Measurements from ENCODE around the gene ECD.

ECD gene

DNA sequence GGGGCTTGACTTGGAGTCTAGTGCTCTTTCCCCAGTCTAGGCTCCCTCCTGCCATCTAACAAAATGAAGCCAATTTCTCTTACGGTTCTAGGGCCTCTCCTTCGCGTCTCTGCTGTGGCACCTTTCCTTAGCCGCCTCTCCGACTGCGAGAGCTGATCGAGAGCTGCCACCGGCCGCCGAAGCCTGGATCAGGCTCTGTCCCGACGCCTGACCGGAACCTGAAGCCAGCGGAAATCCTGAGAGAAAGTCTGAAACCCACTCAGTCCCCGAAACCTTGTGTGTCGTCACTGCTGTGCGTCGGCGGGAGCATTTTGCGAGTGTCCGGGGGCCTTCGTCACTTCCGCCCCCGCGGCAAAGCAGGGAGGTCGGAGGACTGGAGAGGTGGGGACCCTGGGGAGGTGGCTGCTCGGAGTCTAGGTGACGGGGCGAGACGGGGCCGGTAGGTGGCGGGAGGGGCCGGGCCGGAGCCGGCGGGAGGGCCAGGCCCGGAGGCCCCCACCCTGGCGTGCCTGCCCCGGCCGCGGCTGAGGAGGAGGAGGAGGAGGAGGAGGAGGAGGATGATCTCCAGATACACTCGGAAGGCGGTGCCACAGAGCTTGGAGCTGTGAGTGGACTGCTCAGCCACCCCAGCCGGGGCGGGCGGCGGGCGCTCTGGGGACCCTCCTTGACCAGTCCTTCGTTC lies at the start of gene ECD, which contains the start of gene FAM149B1:
ECD (minus strand) TSS at position 226 of the 682 bp plus-strand sequence. CDS start 4,071 bp downstream, outside the sequence.
FAM149B1 (plus strand) TSS at position 337 of the 682 bp plus-strand sequence; CDS start at position 558, 221 bp downstream.
- POLR2A ChIA-PET, result interaction anchor here (0.6 to 1.3 kb wide), 4 partner anchors 9 to 77 kb away, joined by 3 read pairs; partner anchors contain the start of gene P4HA1
- TF ChIP-seq, protein P1, sequence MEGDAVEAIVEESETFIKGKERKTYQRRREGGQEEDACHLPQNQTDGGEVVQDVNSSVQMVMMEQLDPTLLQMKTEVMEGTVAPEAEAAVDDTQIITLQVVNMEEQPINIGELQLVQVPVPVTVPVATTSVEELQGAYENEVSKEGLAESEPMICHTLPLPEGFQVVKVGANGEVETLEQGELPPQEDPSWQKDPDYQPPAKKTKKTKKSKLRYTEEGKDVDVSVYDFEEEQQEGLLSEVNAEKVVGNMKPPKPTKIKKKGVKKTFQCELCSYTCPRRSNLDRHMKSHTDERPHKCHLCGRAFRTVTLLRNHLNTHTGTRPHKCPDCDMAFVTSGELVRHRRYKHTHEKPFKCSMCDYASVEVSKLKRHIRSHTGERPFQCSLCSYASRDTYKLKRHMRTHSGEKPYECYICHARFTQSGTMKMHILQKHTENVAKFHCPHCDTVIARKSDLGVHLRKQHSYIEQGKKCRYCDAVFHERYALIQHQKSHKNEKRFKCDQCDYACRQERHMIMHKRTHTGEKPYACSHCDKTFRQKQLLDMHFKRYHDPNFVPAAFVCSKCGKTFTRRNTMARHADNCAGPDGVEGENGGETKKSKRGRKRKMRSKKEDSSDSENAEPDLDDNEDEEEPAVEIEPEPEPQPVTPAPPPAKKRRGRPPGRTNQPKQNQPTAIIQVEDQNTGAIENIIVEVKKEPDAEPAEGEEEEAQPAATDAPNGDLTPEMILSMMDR (IDR thresholded peaks at IDR 0.05; ENCODE audit: control extremely low read depth, extremely low read depth, low read depth, missing control alignments), result peak; percentile 24
- CTCF ChIA-PET, result interaction anchor here (0.7 to 5.8 kb wide), 7 partner anchors 10 to 58 kb away, joined by 3 to 44 read pairs (median 4); partner anchors contain the start of gene NUDT13

DNA sequence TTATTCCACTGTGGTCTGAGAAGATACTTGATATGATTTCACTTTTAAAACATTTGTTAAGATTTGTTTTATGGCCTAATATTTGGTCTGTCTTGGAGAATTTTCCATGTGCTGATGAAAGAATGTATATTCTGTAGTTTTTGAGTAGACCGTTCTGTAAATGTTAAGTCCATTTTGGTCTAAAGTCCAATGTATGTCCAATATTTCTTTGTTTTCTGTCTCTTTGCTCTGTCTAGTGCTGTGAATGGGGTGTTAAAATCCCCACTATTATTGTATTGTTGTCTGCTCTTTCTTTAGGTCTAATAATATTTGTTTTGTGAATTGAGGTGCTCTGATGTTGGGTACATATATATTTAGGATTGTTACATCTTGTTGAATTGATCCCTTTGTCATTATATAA lies 47.9 kb upstream of the ECD start:
- no peak for DNase-seq (ENCODE audit: extremely low spot score)
- ChIA-PET CTCF (interaction anchor here (2.6 kb wide), 1 partner anchor 11 kb away, joined by 5 read pairs; no protein-coding TSS in a partner anchor), POLR2A (no interaction called here)
- TF ChIP-seq, protein P1 (IDR thresholded peaks at IDR 0.05; ENCODE audit: control extremely low read depth, extremely low read depth, low read depth, missing control alignments), result no peak

More for the DNA sequence above, at the start of gene ECD, which contains the start of gene FAM149B1:
- peak; percentile 93 for DNase-seq (ENCODE audit: extremely low spot score)

DNA sequence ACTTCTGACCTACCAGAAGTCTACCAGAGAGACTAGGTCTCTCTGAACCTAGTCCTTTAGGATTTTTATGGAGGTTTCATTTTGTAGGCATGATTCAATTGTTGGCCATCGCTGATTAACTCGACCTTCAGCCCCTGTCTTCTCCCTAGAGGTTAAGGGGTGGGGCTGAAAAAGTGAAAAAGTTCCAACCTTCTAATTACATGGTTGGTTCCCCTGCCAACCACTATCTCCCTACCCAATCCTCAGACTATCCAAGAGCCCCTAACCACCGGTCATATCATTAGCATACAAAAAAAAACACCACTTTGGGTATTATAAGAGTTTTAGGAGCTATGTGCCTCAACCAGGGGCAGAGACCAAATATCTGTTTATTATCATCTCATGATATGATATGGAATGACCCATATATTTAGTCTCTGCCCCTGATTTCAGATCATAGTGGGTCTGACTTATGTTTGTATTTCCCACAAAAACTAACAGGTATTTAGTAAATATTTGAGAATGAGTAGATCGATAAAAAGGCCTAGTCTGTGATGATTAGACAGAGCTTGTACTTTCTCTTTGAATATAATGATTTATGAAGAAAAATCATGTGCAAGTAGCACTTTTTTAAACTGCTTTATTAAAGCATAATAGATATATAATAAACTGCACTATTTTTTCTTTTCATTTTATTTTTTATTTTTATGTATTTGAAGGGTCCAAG lies 43.5 kb upstream of the ECD start:
- TF ChIP-seq, protein P1 (IDR thresholded peaks at IDR 0.05; ENCODE audit: control extremely low read depth, extremely low read depth, low read depth, missing control alignments), result no peak
- ChIA-PET CTCF (no interaction called here), POLR2A (no interaction called here)

DNA sequence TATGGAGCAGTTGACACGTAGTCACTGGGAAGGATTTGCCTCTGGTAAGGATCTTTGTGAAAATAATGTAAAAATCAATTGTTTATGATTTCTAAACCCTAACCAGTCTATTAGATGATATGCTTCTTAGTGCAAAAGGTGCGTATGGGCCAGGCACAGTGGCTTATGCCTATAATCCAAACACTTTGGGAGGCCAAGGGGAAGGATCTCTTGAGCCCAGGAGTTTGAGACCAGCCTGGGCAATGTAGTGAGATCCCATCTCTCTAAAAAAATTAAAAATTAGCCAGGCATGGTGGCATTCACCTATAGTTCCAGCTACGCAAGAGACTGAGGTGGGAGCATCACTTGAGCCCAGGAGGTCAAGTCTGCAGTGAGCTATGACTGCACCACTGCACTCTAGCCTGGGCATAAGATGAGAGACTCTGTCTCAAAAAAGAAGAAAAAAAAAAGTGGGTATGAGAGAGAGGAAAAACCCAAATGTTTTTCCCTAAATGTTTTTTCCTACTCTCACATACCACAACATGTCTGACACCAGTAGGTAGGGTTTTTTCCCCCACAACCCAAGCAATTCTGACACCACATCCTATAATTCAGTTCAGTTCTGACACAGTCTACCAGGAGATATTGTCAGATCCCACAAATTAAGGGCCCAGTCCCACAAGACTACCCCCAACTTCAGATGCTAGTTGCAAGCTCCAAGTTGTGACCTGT lies 42.7 kb upstream of the ECD start:
- POLR2A ChIA-PET, result no interaction called here

More for the DNA sequence above, 43.5 kb upstream of the ECD start:
- no peak for DNase-seq (ENCODE audit: extremely low spot score)

DNA sequence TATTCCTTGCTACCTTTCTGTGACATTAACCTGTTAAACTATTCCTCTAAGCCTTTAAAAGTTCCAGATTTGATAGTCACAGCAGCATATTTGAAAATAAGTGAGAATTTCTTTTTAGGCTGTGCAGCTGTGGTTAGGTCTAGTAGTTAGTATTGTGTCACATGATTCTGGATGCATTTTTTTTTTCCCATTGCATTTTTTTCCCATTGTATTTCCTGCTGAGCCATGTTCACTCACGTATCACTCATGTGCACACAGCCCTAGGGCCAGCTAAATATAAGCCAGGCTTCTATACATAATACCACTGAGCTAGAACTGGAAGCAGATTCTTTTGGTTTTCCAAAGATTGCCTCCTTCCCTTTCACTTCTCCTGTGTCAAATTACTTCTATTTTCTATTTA lies 41.9 kb upstream of the ECD start:
- DNase-seq (ENCODE audit: extremely low spot score), result no peak
- ChIA-PET CTCF (no interaction called here), POLR2A (no interaction called here)
- TF ChIP-seq, protein P1 (IDR thresholded peaks at IDR 0.05; ENCODE audit: control extremely low read depth, extremely low read depth, low read depth, missing control alignments), result no peak

More for the DNA sequence above, 42.7 kb upstream of the ECD start:
- no peak for DNase-seq (ENCODE audit: extremely low spot score)
- TF ChIP-seq, protein P1 (IDR thresholded peaks at IDR 0.05; ENCODE audit: control extremely low read depth, extremely low read depth, low read depth, missing control alignments), result no peak
- CTCF ChIA-PET, result no interaction called here

DNA sequence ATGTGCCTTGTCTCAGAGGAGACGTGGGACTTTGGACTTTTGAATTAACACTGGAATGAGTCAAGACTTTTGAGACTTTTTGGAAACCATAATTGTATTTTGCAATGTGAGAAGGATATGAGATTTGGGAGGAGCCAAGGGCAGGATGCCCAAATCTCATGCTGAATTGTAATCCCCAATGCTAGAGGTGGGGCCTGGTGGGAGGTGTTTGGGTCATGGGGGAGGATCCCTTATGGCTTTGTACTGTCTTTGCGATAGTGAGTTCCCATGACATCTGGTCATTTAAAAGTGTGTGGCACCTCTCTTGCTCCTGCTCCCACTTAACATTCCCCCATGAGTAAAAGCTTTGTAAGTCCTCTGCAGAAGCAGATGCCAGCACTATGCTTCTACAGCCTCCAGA lies 40.1 kb upstream of the ECD start:
- TF ChIP-seq, protein P1 (IDR thresholded peaks at IDR 0.05; ENCODE audit: control extremely low read depth, extremely low read depth, low read depth, missing control alignments), result no peak
- ChIA-PET POLR2A (no interaction called here), CTCF (interaction anchor here (1.0 to 1.1 kb wide), 2 partner anchors 14 to 111 kb away, joined by 3 to 4 read pairs; partner anchors contain the start of gene P4HA1)
- no peak for DNase-seq (ENCODE audit: extremely low spot score)

All from GM10248 (cell line).